Nephron progenitor cell (in vitro differentiated cells): ENCODE data around the gene PFN1.
A peak's percentile ranks its signal among the peaks of the same experiment; 100 is the strongest.

Experiments
- DNase-seq: peaks from one replicate; pipeline ENCODE4 v3.0.0; 2021
- H3K27ac Mint-ChIP-seq: 2 replicates; pipeline ENCODE4 v1.8.0; 2021; ENCODE audit warnings: mild to moderate bottlenecking, moderate library complexity, mixed read lengths
- H3K27me3 Mint-ChIP-seq: 2 replicates; pipeline ENCODE4 v1.8.0; 2021; ENCODE audit warnings: mild to moderate bottlenecking, low read depth, mixed read lengths; ENCODE audit not compliant: poor library complexity
- H3K36me3 Mint-ChIP-seq: 2 replicates; pipeline ENCODE4 v1.8.0; 2021; ENCODE audit warnings: low read depth, mixed read lengths
- H3K4me1 Mint-ChIP-seq: 2 replicates; pipeline ENCODE4 v1.8.0; 2021; ENCODE audit warnings: mixed read lengths
- H3K4me3 Mint-ChIP-seq: 2 replicates; pipeline ENCODE4 v1.8.0; 2021; ENCODE audit warnings: mild to moderate bottlenecking, moderate library complexity, mixed read lengths
- H3K9me3 Mint-ChIP-seq: 2 replicates; pipeline ENCODE4 v1.8.0; 2021; ENCODE audit warnings: mild to moderate bottlenecking, moderate library complexity, mixed read lengths
- TF ChIP-seq, protein P1 (sequence below): fragments of 200-600 bp; sonication (generic); IDR thresholded peaks from 2 replicates; pipeline ENCODE4 v1.5.0; 2021; ENCODE audit warnings: antibody characterized with exemption

PFN1 gene

DNA sequence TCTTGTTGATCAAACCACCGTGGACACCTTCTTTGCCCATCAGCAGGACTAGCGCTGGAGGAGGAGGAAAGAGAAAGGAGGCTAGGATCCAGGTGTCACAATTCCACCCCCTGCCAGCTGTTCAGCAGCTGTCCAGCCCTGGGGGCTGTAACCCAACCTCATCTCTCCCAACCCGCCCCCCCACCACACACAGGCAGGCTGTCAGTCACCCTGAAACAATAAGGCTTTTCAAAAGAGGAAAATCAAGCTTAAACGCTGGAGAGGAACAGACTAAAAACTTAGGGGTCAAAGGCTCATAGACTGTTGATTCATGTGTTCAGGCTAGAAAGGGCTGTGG is 2.4 kb downstream of the PFN1 start:
- Mint-ChIP-seq H3K9me3 (no peaks in the 10 kb centered on the region), H3K36me3 (peaks cover 36% of the 10 kb centered on the region), H3K4me3 (peak overlapping the region; percentile 99), H3K4me1 (peaks cover 47% of the 10 kb centered on the region), H3K27me3 (no peaks in the 10 kb centered on the region), H3K27ac (peak overlapping the region; percentile 98)
- DNase-seq: no peak
- TF ChIP-seq, protein P1, sequence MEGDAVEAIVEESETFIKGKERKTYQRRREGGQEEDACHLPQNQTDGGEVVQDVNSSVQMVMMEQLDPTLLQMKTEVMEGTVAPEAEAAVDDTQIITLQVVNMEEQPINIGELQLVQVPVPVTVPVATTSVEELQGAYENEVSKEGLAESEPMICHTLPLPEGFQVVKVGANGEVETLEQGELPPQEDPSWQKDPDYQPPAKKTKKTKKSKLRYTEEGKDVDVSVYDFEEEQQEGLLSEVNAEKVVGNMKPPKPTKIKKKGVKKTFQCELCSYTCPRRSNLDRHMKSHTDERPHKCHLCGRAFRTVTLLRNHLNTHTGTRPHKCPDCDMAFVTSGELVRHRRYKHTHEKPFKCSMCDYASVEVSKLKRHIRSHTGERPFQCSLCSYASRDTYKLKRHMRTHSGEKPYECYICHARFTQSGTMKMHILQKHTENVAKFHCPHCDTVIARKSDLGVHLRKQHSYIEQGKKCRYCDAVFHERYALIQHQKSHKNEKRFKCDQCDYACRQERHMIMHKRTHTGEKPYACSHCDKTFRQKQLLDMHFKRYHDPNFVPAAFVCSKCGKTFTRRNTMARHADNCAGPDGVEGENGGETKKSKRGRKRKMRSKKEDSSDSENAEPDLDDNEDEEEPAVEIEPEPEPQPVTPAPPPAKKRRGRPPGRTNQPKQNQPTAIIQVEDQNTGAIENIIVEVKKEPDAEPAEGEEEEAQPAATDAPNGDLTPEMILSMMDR: no peak

DNA sequence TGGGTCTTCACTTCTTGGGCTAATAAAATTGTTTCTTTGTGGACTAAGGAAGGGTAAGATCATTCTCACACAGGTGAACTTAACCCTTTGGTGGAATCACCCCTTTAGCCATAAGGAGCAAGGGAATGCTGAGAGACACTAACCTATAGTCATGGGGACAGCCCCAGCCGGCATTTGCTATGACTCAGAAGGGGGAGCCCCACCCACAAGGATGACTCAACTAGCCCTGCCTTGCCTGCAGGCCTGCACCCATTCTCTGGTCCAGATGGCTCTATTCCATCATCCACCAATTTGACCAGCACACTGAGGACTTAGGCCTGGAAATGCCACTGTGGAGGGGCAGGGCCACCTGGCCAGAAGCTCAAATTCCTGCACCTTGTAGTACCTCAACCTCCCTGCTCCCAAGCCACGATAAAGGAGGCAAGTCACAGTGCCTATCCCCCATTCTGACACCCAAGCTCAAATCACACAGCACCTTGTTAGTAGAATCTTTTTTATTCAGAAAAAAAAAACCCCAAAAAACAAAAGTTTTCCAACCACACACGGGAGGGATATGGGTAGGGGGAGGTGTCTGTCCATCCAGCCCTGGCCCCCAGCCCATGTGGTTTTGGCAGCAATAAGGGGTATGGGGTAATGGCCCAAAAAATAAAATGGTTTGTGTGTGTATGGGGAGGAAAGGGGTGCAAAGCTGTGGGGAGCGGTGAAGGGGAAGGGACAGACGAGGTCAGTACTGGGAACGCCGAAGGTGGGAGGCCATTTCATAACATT is 3.0 kb downstream of the PFN1 start:
- Mint-ChIP-seq H3K27ac (peak overlapping the region; percentile 98), H3K36me3 (peaks cover 36% of the 10 kb centered on the region), H3K27me3 (no peaks in the 10 kb centered on the region), H3K4me3 (peak overlapping the region; percentile 99), H3K9me3 (no peaks in the 10 kb centered on the region), H3K4me1 (peaks cover 43% of the 10 kb centered on the region)
- DNase-seq: no peak
- TF ChIP-seq, protein P1: no peak

DNA sequence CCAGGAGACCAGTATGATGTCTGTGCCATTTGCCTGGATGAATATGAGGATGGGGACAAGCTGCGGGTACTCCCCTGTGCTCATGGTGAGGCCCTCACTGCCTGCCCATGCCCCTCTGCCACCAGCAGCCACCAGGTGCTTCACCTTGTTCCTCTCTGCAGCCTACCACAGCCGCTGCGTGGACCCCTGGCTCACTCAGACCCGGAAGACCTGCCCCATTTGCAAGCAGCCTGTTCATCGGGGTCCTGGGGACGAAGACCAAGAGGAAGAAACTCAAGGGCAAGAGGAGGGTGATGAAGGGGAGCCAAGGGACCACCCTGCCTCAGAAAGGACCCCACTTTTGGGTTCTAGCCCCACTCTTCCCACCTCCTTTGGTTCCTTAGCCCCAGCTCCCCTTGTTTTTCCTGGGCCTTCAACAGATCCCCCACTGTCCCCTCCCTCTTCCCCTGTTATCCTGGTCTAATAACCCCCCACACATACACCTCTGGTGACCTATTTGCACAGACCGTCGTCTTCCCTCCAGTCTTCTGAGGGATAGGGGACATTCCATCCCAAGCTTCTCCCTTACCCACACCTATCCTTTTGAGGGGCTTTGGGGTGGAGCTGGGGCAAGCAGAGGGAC is 3.7 kb downstream of the PFN1 start:
- Mint-ChIP-seq H3K9me3 (no peaks in the 10 kb centered on the region), H3K36me3 (peaks cover 36% of the 10 kb centered on the region), H3K4me3 (no peak overlapping the region), H3K4me1 (peaks cover 41% of the 10 kb centered on the region), H3K27ac (peak overlapping the region; percentile 98), H3K27me3 (peaks cover 5% of the 10 kb centered on the region)
- TF ChIP-seq, protein P1: no peak
- no peak for DNase-seq

DNA sequence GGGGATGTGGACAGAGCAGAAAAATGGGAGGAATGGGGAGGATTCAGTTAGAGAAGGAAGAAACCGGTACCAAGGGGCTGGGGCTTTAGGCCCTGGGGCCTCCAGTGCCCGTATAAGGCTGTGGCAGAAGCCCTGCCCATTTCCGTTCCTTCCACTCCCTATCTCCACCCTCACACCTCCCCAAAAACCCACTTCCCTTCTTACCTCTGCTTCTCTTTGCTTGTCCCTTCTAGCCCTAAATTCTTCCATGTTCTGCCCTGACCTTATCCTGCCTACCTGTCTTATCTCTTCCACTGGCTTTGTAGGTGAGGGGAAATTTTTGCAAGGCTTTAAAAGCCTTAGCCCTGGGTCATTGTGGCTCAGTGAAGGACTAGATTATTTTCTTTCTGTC is 4.2 kb downstream of the PFN1 start:
- Mint-ChIP-seq H3K27ac (peak overlapping the region; percentile 98), H3K27me3 (peaks cover 5% of the 10 kb centered on the region), H3K9me3 (no peaks in the 10 kb centered on the region), H3K4me3 (no peak overlapping the region), H3K4me1 (peaks cover 43% of the 10 kb centered on the region), H3K36me3 (peaks cover 36% of the 10 kb centered on the region)
- TF ChIP-seq, protein P1: no peak
- DNase-seq: no peak

DNA sequence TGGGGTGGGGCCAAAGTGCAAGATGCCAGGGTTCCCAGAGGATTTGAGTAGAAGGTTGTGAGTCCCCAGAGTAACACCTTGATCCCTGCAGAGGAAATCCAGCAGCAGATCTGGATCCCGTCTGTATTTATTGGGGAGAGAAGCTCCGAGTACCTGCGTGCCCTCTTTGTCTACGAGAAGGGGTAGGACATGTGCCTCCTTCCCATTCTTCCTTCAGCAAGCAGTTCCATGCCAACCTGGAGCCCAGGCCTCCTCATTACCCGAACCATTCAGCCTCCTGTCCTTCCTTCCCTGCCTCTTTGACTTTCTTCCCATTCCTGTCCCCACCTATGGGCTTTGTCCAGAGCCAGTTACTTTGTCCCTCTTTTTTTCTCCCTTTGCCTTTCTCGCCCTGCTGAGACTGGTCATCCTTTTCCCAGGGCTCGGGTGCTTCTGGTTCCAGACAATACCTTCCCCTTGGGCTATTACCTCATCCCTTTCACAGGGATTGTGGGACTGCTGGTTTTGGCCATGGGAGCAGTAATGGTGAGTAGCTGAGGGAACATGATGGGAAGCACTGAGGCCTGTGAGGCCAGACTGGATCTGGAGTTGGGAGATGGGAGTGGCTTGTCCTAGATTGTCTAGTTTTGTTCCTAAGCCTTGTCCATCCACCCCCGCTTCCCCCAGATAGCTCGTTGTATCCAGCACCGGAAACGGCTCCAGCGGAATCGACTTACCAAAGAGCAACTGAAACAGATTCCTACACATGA is 5.4 kb downstream of the PFN1 start:
- Mint-ChIP-seq H3K4me3 (no peak overlapping the region), H3K27me3 (peaks cover 5% of the 10 kb centered on the region), H3K4me1 (peaks cover 51% of the 10 kb centered on the region), H3K9me3 (no peaks in the 10 kb centered on the region), H3K36me3 (peaks cover 36% of the 10 kb centered on the region), H3K27ac (peak overlapping the region; percentile 96)
- TF ChIP-seq, protein P1: no peak
- DNase-seq: no peak
